Heart right ventricle (tissue), 16 donors: ENCODE results near the gene JCAD. TPM values are rescaled to one million over a fixed set of nuclear protein-coding genes. Genes with fewer than 3 reads are reported as not detected.
A peak's percentile ranks its signal among the peaks of the same experiment; 100 is the strongest.

Experiments
- ATAC-seq, 8 donors: fragments of 200-7000 bp; cut with Tn5 transposase; one replicate each; pipeline ENCODE4 v1.9.1; 2020; ENCODE audit warnings: mild to moderate bottlenecking in 8 of 8, moderate library complexity in 8 of 8, moderate number of reproducible peaks in 1 of 8
- DNase-seq, 2 donors: peaks; one replicate each; pipeline ENCODE4 v3.0.0-alpha.2; 2020
- H3K27ac ChIP-seq, 10 donors: fragments of 200-600 bp; sonication (generic) in 2 of 10; one replicate each; pipeline versions ENCODE4 v1.5.0 to v1.8.0; 2020 to 2022; ENCODE audit warnings: mild to moderate bottlenecking in 3 of 10
- H3K27me3 ChIP-seq, 7 donors: fragments of 200-600 bp; one replicate each; pipeline ENCODE4 v1.8.0; 2021 to 2022; ENCODE audit warnings: mild to moderate bottlenecking in 2 of 7
- H3K36me3 ChIP-seq, 9 donors: fragments of 200-600 bp; sonication (generic) in 1 of 9; one replicate each; pipeline versions ENCODE4 v1.5.0 to v1.8.0; 2020 to 2022; ENCODE audit warnings: mild to moderate bottlenecking in 2 of 9
- H3K4me1 ChIP-seq, 9 donors: fragments of 200-600 bp; sonication (generic) in 1 of 9; one replicate each; pipeline versions ENCODE4 v1.5.0 to v1.8.0; 2020 to 2022; ENCODE audit warnings: mild to moderate bottlenecking in 4 of 9
- H3K4me3 ChIP-seq, 10 donors: fragments of 200-600 bp; sonication (generic) in 2 of 10; one replicate each; pipeline versions ENCODE4 v1.5.0 to v1.8.0; 2020 to 2022; ENCODE audit warnings: mild to moderate bottlenecking in 7 of 10, moderate library complexity in 2 of 10
- H3K9me3 ChIP-seq, 11 donors: fragments of 200-600 bp in 10 of 11; sonication (generic) in 2 of 11; one replicate each; pipeline versions ENCODE4 v1.5.0 to v1.8.0; 2013 to 2022; ENCODE audit warnings: mild to moderate bottlenecking in 2 of 11, control low read depth in 1 of 11, moderate library complexity in 1 of 11
- CTCF ChIP-seq, 9 donors: fragments of 200-600 bp; sonication (generic) in 2 of 9; IDR thresholded peaks; one replicate each; pipeline versions ENCODE4 v1.5.0 to v1.8.0; 2021 to 2022; ENCODE audit warnings: antibody characterized with exemption in 9 of 9, mild to moderate bottlenecking in 5 of 9, moderate library complexity in 1 of 9
- WGBS, 2 donors: extraction: QIAGEN DNeasy Blood & Tissue Kit; methylation state at CpG; one replicate each; pipeline ENCODE4 v1.1.7; 2013; ENCODE audit warnings: inconsistent platforms in 1 of 2; 5-methylcytosine and 5-hydroxymethylcytosine counted together
- intact Hi-C, 10 donors: fragments of 100-400 bp; cut with DNase I; formaldehyde crosslinking; loops; one replicate each; pipeline versions ENCODE4 v1.11.1 to v1.14.2; 2022
- polyA plus RNA-seq, 2 donors: library from polyadenylated mRNA; stranded (reverse); fragments of 200-250 nt; gene quantifications; one replicate each; pipeline ENCODE4 v1.2.3, GENCODE V29; 2013
- total RNA-seq, 10 donors: library from RNA; stranded (reverse); fragmentation: NEBNext Ultra II Directional in 3 of 10; extraction: Animal tissue kit (Norgen Biotek cat#: 25700) in 3 of 10; gene quantifications; one replicate each; pipeline versions ENCODE4 v1.2.1 to v1.2.4, GENCODE V29; 2021 to 2023
- donor health status: Arrhythmogenic right ventricular cardiomyopathy.
- donor health status: ischemic (EF 13 %, LVEDD 7.1; RV severe dilation, severe dysfunction).
- donor health status: healthy with polysubstance abuse.
- donor health status: DM: no; HTN: yes; CAD: no.
- donor health status: DM: no; HTN: no; CAD: no.
- donor health status: ischemic (EF 25% LVEDD 6.9; RV normal size, moderate dysfunction).
- donor health status: ischemic (EF 25% LVEDD 5.7; RV mildly dilated, moderate dysfunction).
- donor health status: healthy.
- donor health status: DM: yes; HTN: yes; CAD: no.
- donor health status: Ischemic cardiomyopathy.
- donor health status: ischemic (EF 35%, LVEDD 5.7; RV mildly dilated, moderate dysfunction).
- donor health status: nonischemic (EF 11% LVEDD 7.7; RV severe dilation, severe dysfunction).
- donor health status: DM: yes; HTN: yes; CAD: no.
- donor health status: PGD.
- donor health status: ischemic (EF 29% LVEDD 5.4; RV normal size, mild dysfunction).
- donor health status: nonischemic (EF 23%, LVEDD 6.1; RV moderate dilation, normal function).

JCAD gene
- total and polyA plus RNA-seq, 12 donors, result 7.7 to 39.8 (median 19.7) TPM

GRCh38 chr10:30073045-30073766 lies 13.8 kb upstream of the JCAD start:
- Histone ChIP-seq H3K9me3 (no peaks in the 10 kb centered on the region), H3K27ac (no peak overlapping the region), H3K4me3 (no peak overlapping the region), H3K4me1 (peaks cover 0 to 16% (median 0%) of the 10 kb centered on the region in 9 donors), H3K36me3 (no peaks in the 10 kb centered on the region), H3K27me3 (peaks cover 0 to 6% (median 0%) of the 10 kb centered on the region in 7 donors)
- ATAC-seq (no peak), DNase-seq (no peak)
- WGBS, 2 donors, result 94 to 95% methylated on average over 6 of the region's 6 CpGs
- TF ChIP-seq CTCF (IDR thresholded peaks at IDR 0.05), result no peak
- intact Hi-C loops, result no loop called here

- H3K9me3 ChIP-seq, result no peaks in the 10 kb centered on the region
- H3K27me3 ChIP-seq, result peaks cover 0 to 6% (median 0%) of the 10 kb centered on the region in 7 donors
- no peak overlapping the region for H3K4me3 ChIP-seq
- H3K36me3 ChIP-seq, result no peaks in the 10 kb centered on the region
- no peak overlapping the region for H3K27ac ChIP-seq
- DNase-seq, result no peak
- no peak for ATAC-seq
- peaks cover 0 to 16% (median 0%) of the 10 kb centered on the region in 9 donors for H3K4me1 ChIP-seq
- intact Hi-C loops, result no loop called here
- TF ChIP-seq CTCF (IDR thresholded peaks at IDR 0.05), result no peak
Measured at GRCh38 chr10:30072068-30072467, 12.7 kb upstream of the JCAD start.

GRCh38 chr10:30070001-30070685 lies 10.8 kb upstream of the JCAD start:
- no peak for TF ChIP-seq CTCF (IDR thresholded peaks at IDR 0.05)
- WGBS, 2 donors, result 44 to 57% methylated on average over 11 of the region's 11 CpGs
- ATAC-seq (peak in 6 of 8 donors; percentile 56 to 80 (median 64)), DNase-seq (no peak)
- Histone ChIP-seq H3K27ac (peak overlapping the region in 1 of 10 donors; percentile 5), H3K36me3 (no peaks in the 10 kb centered on the region), H3K27me3 (peaks cover 0 to 6% (median 0%) of the 10 kb centered on the region in 7 donors), H3K4me3 (no peak overlapping the region), H3K9me3 (no peaks in the 10 kb centered on the region), H3K4me1 (peaks cover 0 to 16% (median 0%) of the 10 kb centered on the region in 9 donors)
- intact Hi-C loops, result no loop called here

- intact Hi-C loops, result loop anchor here in 1 of 10 donors (10.0 kb wide), 1 partner anchor 86 kb away; no protein-coding TSS in a partner anchor
- Histone ChIP-seq H3K9me3 (no peaks in the 10 kb centered on the region), H3K4me1 (peaks cover 0 to 21% (median 0%) of the 10 kb centered on the region in 9 donors), H3K27ac (no peak overlapping the region), H3K4me3 (no peak overlapping the region), H3K27me3 (peaks cover 0 to 6% (median 0%) of the 10 kb centered on the region in 7 donors), H3K36me3 (no peaks in the 10 kb centered on the region)
- TF ChIP-seq CTCF (IDR thresholded peaks at IDR 0.05), result no peak
- WGBS, 2 donors, result 95 to 96% methylated on average over 4 of the region's 4 CpGs
- DNase-seq (no peak), ATAC-seq (peak in 5 of 8 donors; percentile 29 to 63 (median 47))
Measured at GRCh38 chr10:30068492-30069223, 9.3 kb upstream of the JCAD start.
